GM19023 (cell line): Measurements from ENCODE around the gene NFX1.
"Not testable (repeated sequence)": the region's sequence is repeated elsewhere in the genome, so short reads cannot be mapped to it uniquely, and the experiment has no call there.

Experiments
- ATAC-seq: cut with Tn5 transposase; IDR thresholded peaks from one replicate; pipeline ENCODE4 v1.9.1; 2021; ENCODE audit warnings: mild to moderate bottlenecking, moderate library complexity; ENCODE audit not compliant: unreplicated experiment

Gene NFX1

GRCh38 chr9:33385979-33386640, 95.8 kb downstream of the NFX1 start:
- ATAC-seq: not testable (repeated sequence)

- not testable (repeated sequence) for ATAC-seq
Measured at GRCh38 chr9:33386641-33386996, 96.3 kb downstream of the NFX1 start.

- not testable (repeated sequence) for ATAC-seq
Measured at GRCh38 chr9:33386998-33387397, 96.7 kb downstream of the NFX1 start.

DNA sequence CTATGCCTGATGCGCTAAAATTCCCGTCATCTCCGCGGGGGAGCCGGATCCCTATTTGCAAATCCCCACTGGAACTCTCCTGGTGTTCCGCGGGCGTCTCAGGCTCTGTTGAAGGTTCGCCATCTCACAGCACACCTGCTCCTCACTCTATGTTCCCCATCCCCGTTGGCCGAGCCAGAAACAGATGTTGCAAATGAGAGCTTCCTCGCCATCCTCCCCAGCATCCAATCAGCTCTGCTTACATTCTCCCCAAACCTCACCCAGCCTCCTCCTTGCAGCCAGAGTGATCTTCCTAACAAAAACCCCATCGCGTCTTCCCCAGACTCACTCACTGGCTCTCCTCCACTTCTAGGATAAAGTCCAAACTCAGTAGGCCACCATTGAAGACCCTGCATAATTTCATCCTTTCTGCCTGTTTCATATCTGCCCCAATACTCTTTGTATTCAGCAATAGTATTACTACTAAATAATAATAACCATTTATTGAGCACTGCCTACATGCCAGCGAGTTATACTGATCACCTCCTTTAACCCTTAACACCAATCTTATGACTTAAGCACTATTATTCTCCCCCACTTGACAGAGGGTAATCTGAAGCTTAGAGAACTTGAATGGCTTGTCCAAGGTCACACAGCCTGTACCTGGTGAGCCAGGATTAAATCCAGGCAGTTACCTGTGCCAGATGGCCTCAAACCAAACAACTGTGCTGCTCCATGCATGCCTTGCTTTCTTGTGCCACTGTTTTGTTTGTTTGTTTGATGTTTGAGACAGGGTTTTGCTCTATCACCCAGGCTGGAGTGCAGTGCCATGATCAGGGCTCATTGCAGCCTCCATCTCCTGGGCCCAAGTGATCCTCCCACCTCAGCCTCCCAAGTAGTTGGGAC, 98.0 kb downstream of the NFX1 start:
- no peak for ATAC-seq

DNA sequence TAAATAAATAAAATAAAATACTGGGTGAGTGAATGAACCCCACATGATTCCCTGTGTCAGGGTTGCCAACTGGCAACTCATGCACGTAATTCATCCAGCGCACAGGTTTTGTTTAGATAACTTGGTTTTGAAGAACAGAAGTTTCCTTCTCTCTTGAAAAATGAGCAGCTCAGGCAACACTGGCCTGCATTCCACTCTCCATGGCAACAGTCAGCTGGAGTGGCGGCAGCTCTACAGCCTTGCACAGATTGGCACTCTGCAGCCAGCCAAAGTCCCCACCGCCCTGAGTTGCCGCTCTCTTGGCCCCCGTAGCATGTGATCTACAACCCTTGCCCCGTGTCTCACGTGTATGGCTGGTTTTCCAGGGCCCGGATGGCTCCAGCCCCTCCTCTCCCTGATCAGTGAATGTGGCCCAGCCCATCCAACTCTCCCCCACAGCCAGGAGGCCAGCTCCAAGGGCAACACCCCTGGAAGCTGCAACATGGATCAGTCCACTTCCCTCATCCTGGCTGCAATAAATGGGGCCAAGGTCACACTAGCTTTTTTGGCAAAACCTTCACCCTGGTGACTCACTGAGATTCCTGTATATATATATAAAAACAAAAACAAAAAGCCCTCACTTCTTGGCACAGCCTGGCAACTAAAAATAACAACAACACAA, 100.9 kb downstream of the NFX1 start:
- ATAC-seq: not testable (repeated sequence)

GRCh38 chr9:33392591-33393021, 102.3 kb downstream of the NFX1 start:
- not testable (repeated sequence) for ATAC-seq

GRCh38 chr9:33393581-33393980, 103.3 kb downstream of the NFX1 start:
- ATAC-seq: no peak

- ATAC-seq: not testable (repeated sequence)
Measured at GRCh38 chr9:33393986-33394385, 103.7 kb downstream of the NFX1 start.

DNA sequence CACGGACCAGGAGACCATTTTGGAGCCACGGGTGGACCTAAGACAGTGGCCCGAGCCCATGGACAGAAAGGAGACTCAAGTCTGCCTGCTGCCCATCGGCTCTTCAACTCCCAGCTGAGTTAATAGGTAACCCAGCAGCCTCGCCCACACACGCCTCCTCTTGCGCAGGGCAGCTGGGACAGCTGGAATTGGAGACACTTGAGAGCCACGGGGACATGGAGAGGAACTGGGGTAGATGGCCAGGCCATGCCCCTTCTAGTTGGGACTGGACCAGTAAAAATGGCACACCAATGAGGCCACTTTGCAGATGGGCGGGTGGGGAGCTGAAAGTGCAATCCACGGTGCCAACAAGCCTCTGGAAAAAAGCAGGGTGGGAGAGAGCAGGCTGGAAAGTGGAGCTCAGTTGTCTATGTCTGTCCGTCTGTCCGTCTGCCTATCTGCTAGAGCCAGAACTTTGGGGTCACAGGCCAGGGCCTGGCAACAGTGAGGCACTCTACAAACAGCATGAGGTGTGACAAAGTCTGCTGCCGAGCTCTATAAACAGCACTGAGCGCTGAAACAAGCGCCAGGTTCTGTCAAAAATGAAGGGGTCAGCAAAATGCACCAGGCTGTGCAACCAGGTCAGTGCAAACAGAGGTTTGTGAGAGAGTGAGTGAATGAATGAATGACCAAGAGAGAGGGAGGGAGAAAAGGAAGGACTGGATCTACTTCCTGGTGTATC, 105.0 kb downstream of the NFX1 start:
- ATAC-seq: not testable (repeated sequence)

- not testable (repeated sequence) for ATAC-seq
Measured at GRCh38 chr9:33397801-33398200, 107.5 kb downstream of the NFX1 start.

GRCh38 chr9:33399047-33399446, 108.7 kb downstream of the NFX1 start:
- ATAC-seq: not testable (repeated sequence)

DNA sequence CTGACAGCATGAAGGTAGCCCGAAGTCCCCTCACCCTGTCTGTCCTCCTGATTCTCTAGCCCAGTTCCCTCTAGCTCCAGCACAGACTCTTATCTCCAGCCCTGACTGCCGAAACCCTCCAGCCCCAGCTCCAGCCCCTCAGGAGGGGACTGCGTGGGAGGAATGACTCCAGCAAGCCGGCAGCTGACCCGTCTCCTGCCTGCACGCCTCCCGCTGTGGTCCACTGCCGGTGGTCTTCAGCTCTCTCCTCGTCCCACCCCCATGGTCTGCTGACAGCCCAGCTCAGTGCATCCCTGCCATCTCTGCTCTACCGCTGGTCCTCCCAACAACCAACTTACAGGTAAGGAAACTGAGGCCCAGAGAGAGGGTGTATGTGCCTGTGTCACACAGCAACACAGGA, 111.5 kb downstream of the NFX1 start:
- not testable (repeated sequence) for ATAC-seq

- not testable (repeated sequence) for ATAC-seq
Measured at GRCh38 chr9:33402371-33402770, 112.1 kb downstream of the NFX1 start, which contains the start of gene AQP7. TSS of gene AQP7 (minus strand) at chr9:33402568. CDS start at chr9:33401262, 1,306 bp downstream.

GRCh38 chr9:33403941-33404787, 113.8 kb downstream of the NFX1 start:
- no peak for ATAC-seq

DNA sequence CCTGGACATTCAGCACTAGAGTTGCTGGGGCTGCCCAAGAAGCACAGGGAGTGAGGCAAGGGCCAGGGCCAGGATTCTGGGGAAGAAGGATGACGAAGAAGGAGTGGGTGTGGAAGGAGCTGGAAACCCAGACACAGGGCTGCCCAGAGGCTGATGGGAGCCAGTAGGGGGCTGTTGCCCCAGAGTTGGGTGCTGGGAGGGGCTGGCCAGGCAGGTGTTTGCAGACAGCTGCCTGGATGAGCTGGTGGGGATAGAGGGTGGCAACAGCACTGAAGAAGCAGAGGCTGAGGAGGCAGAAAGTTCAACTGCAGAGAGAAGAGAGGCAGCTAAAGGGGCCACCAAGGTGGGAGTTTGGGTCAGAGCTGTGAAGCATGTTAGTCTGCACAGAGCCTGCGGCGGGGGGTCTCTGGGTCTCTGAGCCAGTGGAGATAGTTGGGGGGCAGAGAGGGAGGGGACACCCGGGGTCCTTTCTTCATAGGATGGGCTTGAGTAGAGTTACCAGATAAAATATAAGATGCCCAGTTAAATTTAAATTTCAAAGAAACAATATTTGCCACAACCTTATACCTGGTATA, 114.6 kb downstream of the NFX1 start:
- ATAC-seq: no peak

DNA sequence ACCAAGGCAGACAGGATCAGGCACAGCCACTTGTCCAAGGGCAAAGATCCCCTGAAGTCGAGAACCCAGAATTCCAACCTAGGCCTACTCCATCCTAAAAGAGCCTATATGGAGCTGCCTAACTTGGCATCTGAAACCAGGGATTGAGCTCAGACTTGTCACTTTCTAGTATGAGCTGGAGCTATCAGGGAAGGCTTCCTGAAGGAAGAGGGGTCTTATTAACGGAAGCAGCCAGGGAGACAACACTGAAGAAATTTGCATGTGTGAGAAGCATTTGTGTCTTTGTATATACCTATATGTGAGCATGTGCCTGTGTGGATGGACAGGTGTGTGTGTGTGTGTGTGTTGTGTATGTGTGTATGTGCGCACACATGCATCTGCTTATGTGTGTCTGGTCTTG, 116.7 kb downstream of the NFX1 start:
- no peak for ATAC-seq

DNA sequence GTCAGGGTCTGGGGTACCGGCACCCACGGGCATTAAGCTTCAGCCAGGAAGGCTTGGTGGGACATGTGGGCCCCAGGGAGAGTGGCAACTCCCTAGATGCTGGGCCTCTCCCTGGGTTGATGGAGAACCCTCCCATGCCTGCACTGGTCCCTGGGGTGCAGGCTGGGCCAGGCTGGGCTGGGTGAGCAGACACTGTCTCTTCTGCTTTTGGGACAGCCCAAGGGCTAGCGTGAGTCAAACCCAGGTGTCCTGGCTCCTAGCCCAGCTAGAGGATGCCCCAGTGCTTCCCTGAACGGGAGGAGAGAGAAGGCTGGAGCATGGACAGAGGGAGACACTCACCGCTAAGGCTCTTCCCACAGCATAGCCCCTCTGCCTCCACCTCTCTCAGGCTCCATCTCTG, 117.8 kb downstream of the NFX1 start:
- no peak for ATAC-seq

DNA sequence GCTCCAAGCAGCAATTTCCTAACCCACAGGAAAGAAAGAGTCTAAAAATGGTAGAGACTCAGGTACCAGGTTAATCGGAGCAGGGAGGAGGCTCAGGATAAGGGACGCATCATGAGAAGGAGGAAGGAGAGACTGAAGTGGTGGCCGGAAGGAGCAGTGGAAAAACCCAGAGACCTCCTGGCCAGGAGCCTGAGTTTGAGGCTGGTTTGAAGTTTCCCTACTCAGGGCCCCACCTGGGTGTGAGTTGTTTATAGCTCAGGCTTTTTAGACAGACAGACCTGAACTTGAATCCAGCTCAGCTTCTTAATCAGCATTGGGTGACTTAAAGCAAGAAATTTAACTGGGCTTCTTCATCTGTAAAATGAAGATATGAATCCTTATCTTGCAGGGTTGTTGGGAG, 124.0 kb downstream of the NFX1 start:
- no peak for ATAC-seq

DNA sequence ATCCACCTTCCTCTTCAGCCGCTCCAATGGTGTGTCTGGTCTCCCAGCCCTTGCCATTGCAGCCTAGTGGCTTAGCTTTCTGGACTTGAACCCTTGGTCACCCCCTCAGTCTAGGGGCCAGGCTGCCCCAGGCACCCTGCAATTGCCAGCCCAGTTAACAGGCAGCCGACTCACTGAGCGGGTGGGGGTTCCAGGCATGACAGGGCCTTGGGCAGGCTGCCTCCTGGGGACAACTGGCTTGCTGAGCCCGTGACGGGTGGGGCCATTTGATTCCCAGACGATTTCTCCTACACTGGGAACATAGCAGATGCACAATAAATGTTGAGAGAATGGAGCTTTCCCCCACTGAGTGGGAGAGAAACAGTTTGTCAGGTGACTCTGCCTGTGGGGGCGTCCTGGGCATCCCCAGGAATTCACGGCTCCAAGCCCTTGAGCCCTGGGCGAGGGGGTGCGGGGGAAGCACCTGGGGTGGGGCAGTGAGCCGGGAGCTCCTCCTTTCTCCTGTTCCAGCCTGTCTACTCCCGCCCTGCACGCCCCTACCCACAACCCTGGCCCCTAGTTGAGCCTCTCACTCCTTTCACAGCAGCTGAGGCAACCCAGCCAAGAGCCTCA, 124.7 kb downstream of the NFX1 start:
- peak; percentile 26 for ATAC-seq
